Measurements from ENCODE around the gene TSC1. TPM values are rescaled to one million over a fixed set of nuclear protein-coding genes. Genes with fewer than 3 reads are reported as not detected.

Gene TSC1
- total RNA-seq, 1 donor from 2014 or later = 69.0 TPM

- H3K27ac Mint-ChIP-seq = no peak overlapping the region
- H3K36me3 Mint-ChIP-seq (ENCODE audit: insufficient read depth) = no peaks in the 10 kb centered on the region
- H3K27me3 Mint-ChIP-seq = peaks cover 2% of the 10 kb centered on the region
- DNase-seq (ENCODE audit: low spot score, unreplicated experiment) = no peak
- no peaks in the 10 kb centered on the region for H3K4me1 Mint-ChIP-seq (ENCODE audit: low read depth)
- TF ChIP-seq, protein P1, sequence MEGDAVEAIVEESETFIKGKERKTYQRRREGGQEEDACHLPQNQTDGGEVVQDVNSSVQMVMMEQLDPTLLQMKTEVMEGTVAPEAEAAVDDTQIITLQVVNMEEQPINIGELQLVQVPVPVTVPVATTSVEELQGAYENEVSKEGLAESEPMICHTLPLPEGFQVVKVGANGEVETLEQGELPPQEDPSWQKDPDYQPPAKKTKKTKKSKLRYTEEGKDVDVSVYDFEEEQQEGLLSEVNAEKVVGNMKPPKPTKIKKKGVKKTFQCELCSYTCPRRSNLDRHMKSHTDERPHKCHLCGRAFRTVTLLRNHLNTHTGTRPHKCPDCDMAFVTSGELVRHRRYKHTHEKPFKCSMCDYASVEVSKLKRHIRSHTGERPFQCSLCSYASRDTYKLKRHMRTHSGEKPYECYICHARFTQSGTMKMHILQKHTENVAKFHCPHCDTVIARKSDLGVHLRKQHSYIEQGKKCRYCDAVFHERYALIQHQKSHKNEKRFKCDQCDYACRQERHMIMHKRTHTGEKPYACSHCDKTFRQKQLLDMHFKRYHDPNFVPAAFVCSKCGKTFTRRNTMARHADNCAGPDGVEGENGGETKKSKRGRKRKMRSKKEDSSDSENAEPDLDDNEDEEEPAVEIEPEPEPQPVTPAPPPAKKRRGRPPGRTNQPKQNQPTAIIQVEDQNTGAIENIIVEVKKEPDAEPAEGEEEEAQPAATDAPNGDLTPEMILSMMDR (IDR thresholded peaks at IDR 0.05; ENCODE audit: unreplicated experiment) = no peak
- H3K9me3 Mint-ChIP-seq (ENCODE audit: low read depth) = no peaks in the 10 kb centered on the region
- no peak overlapping the region for H3K4me3 Mint-ChIP-seq (ENCODE audit: low read depth)
These were observed 82.8 kb downstream of the TSC1 start for GRCh38 chr9:132861666-132862065.

- Mint-ChIP-seq H3K27ac (no peak overlapping the region), H3K27me3 (peaks cover 5% of the 10 kb centered on the region), H3K4me3 (ENCODE audit: low read depth) (no peak overlapping the region), H3K4me1 (ENCODE audit: low read depth) (no peaks in the 10 kb centered on the region), H3K36me3 (ENCODE audit: insufficient read depth) (no peaks in the 10 kb centered on the region), H3K9me3 (ENCODE audit: low read depth) (no peaks in the 10 kb centered on the region)
- no peak for DNase-seq (ENCODE audit: low spot score, unreplicated experiment)
- TF ChIP-seq, protein P1 (IDR thresholded peaks at IDR 0.05; ENCODE audit: unreplicated experiment) = no peak
These were observed 85.7 kb downstream of the TSC1 start for GRCh38 chr9:132858751-132859150.

DNA sequence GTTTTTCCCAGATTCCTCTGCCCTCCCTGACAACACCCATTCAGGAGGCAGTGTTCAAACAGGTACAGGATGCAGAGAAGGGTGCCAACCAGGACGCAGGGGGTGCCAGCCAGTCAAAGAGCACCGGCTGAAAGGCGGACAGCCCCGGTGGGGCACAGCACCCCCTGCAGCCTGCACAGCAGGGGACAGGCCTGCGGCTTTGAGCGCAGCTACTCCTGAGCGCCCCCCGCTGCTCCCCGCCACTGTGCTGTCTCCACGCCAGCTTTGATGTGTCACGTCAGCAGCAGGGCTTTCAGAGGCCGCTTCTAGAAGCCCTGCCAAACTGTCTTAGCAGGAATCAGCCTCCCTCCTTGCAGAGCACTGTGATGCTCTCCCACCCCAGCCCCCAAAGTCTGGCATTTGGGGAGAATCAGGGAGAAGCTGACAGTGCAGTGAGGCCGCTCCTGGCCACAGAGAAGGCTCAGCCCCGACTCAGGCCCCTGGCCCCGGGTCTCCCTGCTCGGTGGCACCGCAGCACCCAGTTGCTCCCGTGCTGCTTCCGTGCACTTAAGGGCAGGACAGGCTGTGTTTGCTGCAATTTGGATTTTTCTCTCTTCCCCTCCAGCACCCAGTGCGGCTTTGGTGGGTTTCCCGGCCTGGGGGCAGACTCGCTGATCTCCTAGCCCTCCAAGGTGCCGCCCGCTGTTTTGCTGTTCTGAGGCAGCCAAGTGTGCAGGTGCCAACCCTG is 86.6 kb downstream of the TSC1 start:
- H3K27ac Mint-ChIP-seq = no peak overlapping the region
- peaks cover 5% of the 10 kb centered on the region for H3K27me3 Mint-ChIP-seq
- no peak overlapping the region for H3K4me3 Mint-ChIP-seq (ENCODE audit: low read depth)
- no peak for DNase-seq (ENCODE audit: low spot score, unreplicated experiment)
- H3K36me3 Mint-ChIP-seq (ENCODE audit: insufficient read depth) = no peaks in the 10 kb centered on the region
- no peaks in the 10 kb centered on the region for H3K4me1 Mint-ChIP-seq (ENCODE audit: low read depth)
- TF ChIP-seq, protein P1 (IDR thresholded peaks at IDR 0.05; ENCODE audit: unreplicated experiment) = no peak
- no peaks in the 10 kb centered on the region for H3K9me3 Mint-ChIP-seq (ENCODE audit: low read depth)

DNA sequence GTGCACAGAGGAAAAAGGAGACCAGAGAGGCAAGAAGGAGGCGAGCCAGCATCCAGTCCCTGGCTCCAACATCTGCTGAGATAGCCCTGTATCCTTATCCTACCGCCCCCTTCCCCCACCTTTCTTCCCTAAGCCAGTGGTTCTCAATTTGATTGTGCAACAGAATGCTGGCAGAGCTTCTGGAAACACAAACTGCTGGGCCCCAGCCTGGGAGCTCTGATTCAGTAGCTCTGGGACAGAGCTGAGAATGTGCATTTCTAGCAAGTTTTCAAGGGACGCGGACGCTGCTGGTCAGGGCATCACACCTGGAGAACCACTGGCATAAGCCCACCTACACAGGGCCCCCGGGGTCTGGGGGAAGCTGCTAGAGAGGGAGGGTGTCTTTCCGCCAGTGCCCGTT is 87.4 kb downstream of the TSC1 start:
- H3K4me3 Mint-ChIP-seq (ENCODE audit: low read depth) = no peak overlapping the region

DNA sequence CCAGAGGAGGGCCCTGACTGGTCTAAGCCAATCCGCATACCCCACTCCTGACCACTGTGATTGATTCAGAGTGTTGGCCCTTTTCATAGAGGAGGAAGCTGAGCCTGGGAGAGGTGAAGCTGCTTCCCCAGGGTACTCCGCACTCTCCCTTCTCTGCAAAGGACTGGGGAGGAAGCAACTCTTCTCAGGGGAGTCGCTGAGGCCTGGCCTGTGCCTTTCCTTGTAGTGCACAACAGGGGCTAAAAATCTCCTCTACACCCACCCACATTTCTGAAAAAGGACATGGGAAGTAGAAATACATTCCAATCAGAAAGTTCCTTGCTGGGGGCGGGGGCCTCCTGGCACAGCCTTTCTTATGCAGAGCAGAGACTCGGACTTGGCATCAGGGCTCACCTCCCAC is 88.5 kb downstream of the TSC1 start:
- Mint-ChIP-seq H3K27ac (no peak overlapping the region), H3K9me3 (ENCODE audit: low read depth) (no peaks in the 10 kb centered on the region), H3K4me1 (ENCODE audit: low read depth) (no peaks in the 10 kb centered on the region), H3K27me3 (peaks cover 5% of the 10 kb centered on the region), H3K4me3 (ENCODE audit: low read depth) (no peak overlapping the region), H3K36me3 (ENCODE audit: insufficient read depth) (no peaks in the 10 kb centered on the region)
- DNase-seq (ENCODE audit: low spot score, unreplicated experiment) = no peak
- TF ChIP-seq, protein P1 (IDR thresholded peaks at IDR 0.05; ENCODE audit: unreplicated experiment) = no peak

More for the DNA sequence above, 87.4 kb downstream of the TSC1 start:
- Mint-ChIP-seq H3K27ac (no peak overlapping the region), H3K36me3 (ENCODE audit: insufficient read depth) (no peaks in the 10 kb centered on the region), H3K4me1 (ENCODE audit: low read depth) (no peaks in the 10 kb centered on the region), H3K27me3 (peaks cover 5% of the 10 kb centered on the region), H3K9me3 (ENCODE audit: low read depth) (no peaks in the 10 kb centered on the region)
- DNase-seq (ENCODE audit: low spot score, unreplicated experiment) = no peak
- TF ChIP-seq, protein P1 (IDR thresholded peaks at IDR 0.05; ENCODE audit: unreplicated experiment) = no peak

Data from progenitor cell of endocrine pancreas (in vitro differentiated cells).